Measurements from ENCODE around the gene ART4.

Gene ART4

GRCh38 chr12:14810167-14810952, 33.0 kb downstream of the ART4 start:
- DNase-seq (ENCODE audit: low read depth) = no peak

- DNase-seq (ENCODE audit: low read depth) = no peak
These were observed 39.5 kb downstream of the ART4 start for GRCh38 chr12:14803830-14804160.

DNA sequence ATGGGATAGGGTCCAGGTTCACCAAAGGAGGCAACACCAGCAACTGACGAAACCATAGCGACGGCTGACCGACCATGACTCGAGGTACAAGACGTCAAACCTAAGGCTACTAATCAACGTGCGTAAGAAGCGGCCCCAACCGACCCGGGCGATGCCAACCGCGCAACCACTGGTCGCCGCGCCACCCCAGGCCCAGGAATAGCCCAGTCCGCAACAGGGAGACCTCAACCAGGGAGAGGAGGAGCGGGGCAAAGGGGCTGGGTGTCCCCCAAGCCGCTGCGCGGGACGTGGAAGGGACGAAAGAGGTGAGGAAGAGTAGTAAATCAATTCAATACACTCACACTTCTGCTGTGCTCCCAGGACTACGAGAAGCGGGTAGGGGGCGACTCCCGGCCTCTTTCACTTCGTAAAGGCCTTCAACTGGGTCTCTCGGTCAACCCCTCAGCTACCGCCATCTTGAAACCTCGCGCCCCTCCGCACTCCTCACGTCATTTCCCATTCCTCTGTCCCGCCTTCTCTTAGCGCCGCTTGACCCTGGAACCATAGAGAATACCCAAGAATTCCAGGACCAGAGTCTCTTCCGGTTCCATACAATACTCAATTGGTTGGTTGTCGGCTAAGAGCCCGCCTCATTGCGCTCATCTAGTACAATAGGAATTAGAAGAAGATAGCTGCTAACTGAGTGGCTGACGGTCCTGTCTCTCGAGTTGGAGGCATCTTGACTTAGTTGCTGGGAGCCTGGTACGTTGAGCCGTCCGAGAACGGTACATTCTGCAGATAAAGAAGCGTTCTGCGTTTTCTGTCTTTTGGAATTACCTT, 40.1 kb downstream of the ART4 start, which contains the start of the genes C12orf60 and WBP11:
Gene C12orf60 (plus strand): TSS at position 660 of the 819 bp plus-strand sequence. CDS start 19,266 bp downstream, outside the sequence.
Gene WBP11 (minus strand): TSS at position 468 of the 819 bp plus-strand sequence. CDS start 2,095 bp downstream, outside the sequence.
- DNase-seq (ENCODE audit: low read depth) = peak; percentile 99

- DNase-seq (ENCODE audit: low read depth) = no peak
These were observed 40.7 kb downstream of the ART4 start for GRCh38 chr12:14802721-14803010.

- no peak for DNase-seq (ENCODE audit: low read depth)
These were observed 41.1 kb downstream of the ART4 start for GRCh38 chr12:14802247-14802646.

GRCh38 chr12:14795028-14795448, 48.3 kb downstream of the ART4 start:
- peak; percentile 46 for DNase-seq (ENCODE audit: low read depth)

GRCh38 chr12:14785568-14785967, 57.8 kb downstream of the ART4 start:
- no peak for DNase-seq (ENCODE audit: low read depth)

DNA sequence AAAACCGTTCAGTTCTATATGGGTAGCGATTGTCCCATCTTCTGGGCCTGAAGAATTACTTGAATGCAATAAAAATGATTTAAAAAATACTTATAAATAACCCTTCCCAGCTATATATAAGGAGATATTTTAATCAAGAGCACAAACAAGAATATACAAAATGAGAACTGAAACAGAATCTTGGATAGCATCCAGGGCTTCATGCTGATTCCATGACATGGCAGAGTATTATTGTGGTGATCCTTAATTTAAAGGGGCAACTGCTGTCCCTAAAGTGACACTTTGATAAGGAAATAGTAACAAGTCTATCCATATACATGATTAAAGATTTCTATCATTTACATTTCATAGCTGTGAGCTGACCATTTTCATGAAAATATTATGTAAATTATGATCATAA, 58.9 kb downstream of the ART4 start:
- no peak for DNase-seq (ENCODE audit: low read depth)

- no peak for DNase-seq (ENCODE audit: low read depth)
These were observed 60.6 kb downstream of the ART4 start for GRCh38 chr12:14782756-14783155.

GRCh38 chr12:14781563-14781962, 61.8 kb downstream of the ART4 start:
- no peak for DNase-seq (ENCODE audit: low read depth)

- no peak for DNase-seq (ENCODE audit: low read depth)
These were observed 62.5 kb downstream of the ART4 start for GRCh38 chr12:14780859-14781258.

GRCh38 chr12:14779834-14780233, 63.5 kb downstream of the ART4 start:
- no peak for DNase-seq (ENCODE audit: low read depth)

DNA sequence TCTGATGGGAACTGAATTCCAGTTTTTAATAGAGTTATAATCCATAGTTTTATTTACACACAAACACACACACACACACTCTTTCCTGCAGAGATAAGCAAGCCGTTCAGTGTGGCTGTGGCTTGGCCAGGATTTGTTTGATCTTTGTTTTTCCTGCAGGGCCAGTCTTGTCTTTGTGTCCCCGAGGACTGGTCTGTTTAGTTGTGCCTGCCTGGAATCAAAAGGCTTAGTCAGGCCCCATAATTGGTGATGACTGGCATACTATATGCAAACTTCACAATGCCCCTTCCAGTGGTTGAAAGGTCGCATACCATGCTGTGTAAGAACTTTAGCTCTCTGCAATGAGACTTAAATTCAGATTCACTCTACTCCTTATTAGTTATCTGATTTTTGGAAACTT, 66.1 kb downstream of the ART4 start:
- DNase-seq (ENCODE audit: low read depth) = no peak

DNA sequence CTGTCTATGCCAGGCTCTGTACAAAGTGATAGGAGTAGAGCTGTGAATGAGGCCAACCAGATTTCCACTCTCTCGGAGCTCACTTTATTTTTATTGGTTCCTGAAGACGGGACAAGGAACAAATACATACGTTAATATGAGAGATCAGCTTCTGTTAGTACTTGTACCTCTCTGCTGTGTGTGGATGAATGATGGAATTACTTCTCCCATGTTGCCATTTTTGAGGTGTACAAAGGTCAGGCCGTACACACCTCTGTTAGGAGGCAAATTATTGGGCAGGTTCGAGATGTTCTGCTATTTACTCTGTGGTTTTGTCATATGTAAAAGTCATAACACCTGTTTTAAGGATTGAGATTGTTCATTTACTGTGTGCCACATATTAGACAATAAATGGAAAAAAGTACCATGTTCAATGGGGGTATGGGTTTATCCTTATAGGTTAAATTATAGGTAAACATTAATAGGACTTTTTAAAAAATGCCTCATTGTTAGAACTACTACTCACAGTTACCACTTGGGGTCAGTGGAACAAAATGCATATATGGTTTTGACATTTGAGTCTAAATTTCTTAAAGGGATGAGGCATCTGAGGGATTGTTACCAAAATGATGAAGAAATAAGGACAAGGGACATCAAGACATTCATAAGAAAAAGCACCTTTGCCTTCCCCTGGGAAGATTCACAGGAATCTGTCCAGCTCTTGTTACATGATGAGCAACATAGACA, 66.9 kb downstream of the ART4 start:
- DNase-seq (ENCODE audit: low read depth) = no peak

- DNase-seq (ENCODE audit: low read depth) = peak; percentile 80
These were observed 67.7 kb downstream of the ART4 start for GRCh38 chr12:14775636-14775980.

All from amniotic epithelial cell (primary cell).